ENCODE results near the gene G6PD. TPM values are rescaled to one million over a fixed set of nuclear protein-coding genes. Genes with fewer than 3 reads are reported as not detected.

Gene G6PD
- total and polyA plus RNA-seq, 2 experiments from 2014 or later = 7.7 to 30.7 TPM

DNA sequence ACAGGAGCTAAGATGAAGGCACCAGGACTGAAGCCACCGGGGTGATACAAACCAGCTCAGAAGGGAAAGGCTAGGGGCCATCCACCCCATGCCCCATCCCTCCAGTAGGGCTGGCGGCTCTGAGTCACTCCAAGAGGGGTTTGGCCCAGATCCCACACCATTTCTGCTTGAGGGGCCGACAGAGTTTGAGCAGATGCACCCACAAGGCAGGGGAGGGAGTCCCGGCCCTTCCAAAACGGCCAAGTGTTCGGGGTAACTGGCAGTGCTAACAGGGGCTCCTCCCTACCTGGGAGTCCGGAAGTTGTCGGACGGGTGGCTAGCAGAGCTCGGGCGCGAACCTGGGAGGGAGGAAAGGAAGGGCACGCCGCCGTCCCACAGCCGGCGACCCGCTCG is 56.6 kb downstream of the G6PD start:
- peak in 1 of 2 donors; percentile 61 for DNase-seq (ENCODE audit: low read depth in 1 of 2, low spot score in 1 of 2)

DNA sequence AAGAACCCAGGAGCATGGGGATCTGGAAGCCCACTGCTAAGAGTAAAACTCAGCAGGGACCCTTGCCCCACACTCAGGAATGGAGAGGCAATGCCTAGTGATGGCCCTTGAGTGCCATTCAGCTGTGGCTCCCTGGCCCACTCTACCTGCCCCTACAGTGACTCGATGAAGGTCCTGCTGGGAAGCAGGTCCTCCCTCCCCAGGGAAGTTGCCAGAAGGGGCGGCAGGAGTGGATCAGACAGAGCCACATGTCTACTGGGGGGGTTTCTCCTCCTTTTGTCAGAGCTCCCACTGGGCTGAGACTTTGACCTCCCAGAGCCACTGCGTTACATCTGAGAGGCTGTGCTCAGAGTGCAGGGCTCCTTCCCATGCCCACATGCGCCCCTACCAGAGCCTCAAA is 57.5 kb downstream of the G6PD start:
- Histone ChIP-seq H3K27me3 (no peaks in the 10 kb centered on the region), H3K36me3 (no peaks in the 10 kb centered on the region), H3K4me3 (no peak overlapping the region), H3K9me3 (ENCODE audit: low read depth) (no peaks in the 10 kb centered on the region), H3K4me1 (ENCODE audit: low read depth) (peaks cover 2% of the 10 kb centered on the region), H3K27ac (no peak overlapping the region)
- TF ChIP-seq, protein P1, sequence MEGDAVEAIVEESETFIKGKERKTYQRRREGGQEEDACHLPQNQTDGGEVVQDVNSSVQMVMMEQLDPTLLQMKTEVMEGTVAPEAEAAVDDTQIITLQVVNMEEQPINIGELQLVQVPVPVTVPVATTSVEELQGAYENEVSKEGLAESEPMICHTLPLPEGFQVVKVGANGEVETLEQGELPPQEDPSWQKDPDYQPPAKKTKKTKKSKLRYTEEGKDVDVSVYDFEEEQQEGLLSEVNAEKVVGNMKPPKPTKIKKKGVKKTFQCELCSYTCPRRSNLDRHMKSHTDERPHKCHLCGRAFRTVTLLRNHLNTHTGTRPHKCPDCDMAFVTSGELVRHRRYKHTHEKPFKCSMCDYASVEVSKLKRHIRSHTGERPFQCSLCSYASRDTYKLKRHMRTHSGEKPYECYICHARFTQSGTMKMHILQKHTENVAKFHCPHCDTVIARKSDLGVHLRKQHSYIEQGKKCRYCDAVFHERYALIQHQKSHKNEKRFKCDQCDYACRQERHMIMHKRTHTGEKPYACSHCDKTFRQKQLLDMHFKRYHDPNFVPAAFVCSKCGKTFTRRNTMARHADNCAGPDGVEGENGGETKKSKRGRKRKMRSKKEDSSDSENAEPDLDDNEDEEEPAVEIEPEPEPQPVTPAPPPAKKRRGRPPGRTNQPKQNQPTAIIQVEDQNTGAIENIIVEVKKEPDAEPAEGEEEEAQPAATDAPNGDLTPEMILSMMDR (IDR thresholded peaks at IDR 0.05; ENCODE audit: low read depth, low read length) = no peak
- DNase-seq (ENCODE audit: low read depth in 1 of 2, low spot score in 1 of 2) = no peak

More for the DNA sequence above, 56.6 kb downstream of the G6PD start:
- peak overlapping the region; percentile 55 for H3K4me3 ChIP-seq
- H3K9me3 ChIP-seq (ENCODE audit: low read depth) = no peaks in the 10 kb centered on the region
- peak overlapping the region; percentile 91 for H3K27ac ChIP-seq
- no peaks in the 10 kb centered on the region for H3K36me3 ChIP-seq
- peaks cover 2% of the 10 kb centered on the region for H3K4me1 ChIP-seq (ENCODE audit: low read depth)
- no peaks in the 10 kb centered on the region for H3K27me3 ChIP-seq
- TF ChIP-seq, protein P1 (IDR thresholded peaks at IDR 0.05; ENCODE audit: low read depth, low read length) = no peak

DNA sequence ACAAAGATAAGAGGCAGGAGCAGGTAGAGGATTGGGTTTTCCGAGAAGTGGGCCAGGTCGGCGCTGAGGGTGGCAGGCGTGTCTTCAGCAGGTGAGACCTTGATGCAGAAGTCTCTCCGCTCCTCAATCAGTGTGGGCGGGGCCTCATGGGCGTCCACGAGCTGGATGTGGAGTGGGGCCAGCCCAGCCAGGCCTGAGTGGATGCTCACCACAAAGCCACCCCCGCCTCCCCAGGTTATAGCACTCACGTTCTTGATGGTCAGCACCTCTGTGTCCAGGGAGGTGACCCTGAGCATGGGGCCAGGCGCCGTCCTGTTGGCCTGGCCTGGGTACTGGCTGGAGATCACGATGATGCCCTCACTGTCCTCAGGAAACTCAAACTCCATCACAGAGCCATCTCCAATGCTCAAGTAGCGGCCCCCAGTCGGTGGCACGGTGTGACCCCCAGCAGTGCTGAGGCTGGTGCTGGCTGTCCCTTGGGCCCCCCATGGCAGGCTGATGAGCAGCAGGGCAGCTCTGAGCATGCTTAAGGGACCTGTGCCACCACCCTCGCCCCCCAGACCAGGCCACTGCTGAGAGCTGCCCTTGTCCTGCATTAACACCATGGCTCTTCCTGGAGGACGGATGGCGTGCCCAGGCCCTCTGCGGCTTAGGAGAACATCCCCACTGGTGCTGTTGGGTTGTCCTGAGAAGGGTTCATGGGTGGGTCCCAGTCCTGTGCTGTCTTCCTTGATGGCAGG is 58.1 kb downstream of the G6PD start:
- no peak overlapping the region for H3K27ac ChIP-seq
- H3K9me3 ChIP-seq (ENCODE audit: low read depth) = no peaks in the 10 kb centered on the region
- TF ChIP-seq, protein P1 (IDR thresholded peaks at IDR 0.05; ENCODE audit: low read depth, low read length) = no peak
- no peaks in the 10 kb centered on the region for H3K36me3 ChIP-seq
- H3K27me3 ChIP-seq = no peaks in the 10 kb centered on the region
- H3K4me1 ChIP-seq (ENCODE audit: low read depth) = peaks cover 2% of the 10 kb centered on the region
- no peak overlapping the region for H3K4me3 ChIP-seq
- DNase-seq (ENCODE audit: low read depth in 1 of 2, low spot score in 1 of 2) = no peak

DNA sequence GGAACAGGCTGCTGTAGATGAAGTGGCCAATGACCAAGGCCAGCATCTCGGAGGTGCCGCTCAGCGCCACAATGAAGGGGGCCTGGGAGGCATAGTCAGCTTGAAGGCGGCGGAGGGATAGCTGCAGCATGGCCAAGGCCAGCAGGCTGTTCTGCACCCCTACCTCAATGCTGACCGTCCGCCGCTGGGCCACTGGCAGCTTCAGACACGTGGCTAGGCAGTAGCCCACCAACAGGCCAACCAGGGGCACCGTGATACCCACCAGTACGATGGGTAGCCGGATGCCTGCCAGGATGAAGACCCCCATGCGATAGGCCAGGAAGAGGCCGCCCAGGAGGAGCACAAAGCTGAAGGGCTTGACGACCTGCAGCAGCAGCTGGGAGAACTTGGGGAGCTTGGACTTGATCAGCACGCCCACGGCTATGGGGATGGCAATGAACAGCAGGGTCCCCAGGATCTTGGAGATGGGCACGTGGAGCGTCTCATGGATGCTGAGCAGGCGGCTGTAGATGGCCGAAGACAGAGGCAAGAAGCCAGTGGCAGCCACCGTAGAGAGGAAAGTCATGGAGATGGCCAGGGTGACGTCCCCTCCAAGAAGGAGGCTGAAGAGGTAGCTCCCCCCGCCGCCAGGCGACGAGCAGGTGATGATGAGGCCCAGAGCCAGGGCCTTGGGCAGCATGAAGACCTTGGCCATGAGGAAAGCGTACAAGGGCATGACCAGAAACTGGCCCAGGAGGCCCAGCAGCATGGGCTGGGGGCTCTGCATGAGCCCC is 58.9 kb downstream of the G6PD start:
- H3K27me3 ChIP-seq = no peaks in the 10 kb centered on the region
- TF ChIP-seq, protein P1 (IDR thresholded peaks at IDR 0.05; ENCODE audit: low read depth, low read length) = no peak

DNA sequence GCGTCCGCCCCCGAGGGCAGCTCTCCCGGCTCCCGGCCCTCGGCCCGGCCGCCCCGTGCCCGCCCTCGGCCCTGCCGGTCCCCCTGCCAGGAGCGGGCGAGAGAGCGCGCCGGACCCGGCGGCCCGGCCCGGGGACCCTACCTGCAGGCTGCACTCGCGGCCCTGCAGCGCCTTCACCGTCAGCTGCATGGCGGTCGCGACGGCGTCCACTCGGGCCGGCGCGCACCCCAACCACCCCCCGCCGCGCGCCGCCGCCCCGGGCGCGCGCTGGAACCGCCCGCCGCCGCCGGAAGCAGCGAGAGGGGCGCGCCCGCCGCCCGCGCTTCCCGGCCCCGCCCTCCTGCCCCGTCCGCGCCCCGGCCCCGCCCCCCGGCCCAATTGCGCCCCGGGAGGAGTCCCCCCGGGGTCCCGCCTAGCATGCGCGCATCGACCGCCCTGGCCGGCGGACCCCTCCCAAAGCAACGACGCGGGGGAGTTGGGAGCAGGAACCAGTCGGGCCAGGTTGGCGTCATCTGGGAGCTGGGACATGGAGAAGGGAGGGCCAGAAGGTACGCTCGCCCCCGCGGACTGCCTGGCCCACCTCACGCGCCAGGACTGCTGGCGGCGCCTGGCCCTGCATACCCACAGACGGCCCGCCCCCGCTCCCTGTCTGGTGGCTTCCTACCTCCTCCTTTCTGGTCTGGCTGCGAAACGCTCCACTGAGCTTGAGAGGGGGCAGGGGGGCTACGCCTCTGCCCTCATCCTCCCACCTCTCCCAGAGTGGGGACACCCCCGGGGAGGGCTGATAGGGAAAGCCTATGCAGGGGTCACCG is 60.0 kb downstream of the G6PD start, which contains the start of gene UBL4A:
Gene UBL4A, minus strand, starts transcription at position 220 of the 812 bp plus-strand sequence. Its CDS starts 31 bp downstream, at position 189.
- H3K4me1 ChIP-seq (ENCODE audit: low read depth) = peaks cover 2% of the 10 kb centered on the region
- no peaks in the 10 kb centered on the region for H3K36me3 ChIP-seq

More for the DNA sequence above, 58.9 kb downstream of the G6PD start:
- no peaks in the 10 kb centered on the region for H3K36me3 ChIP-seq
- no peak overlapping the region for H3K27ac ChIP-seq
- DNase-seq (ENCODE audit: low read depth in 1 of 2, low spot score in 1 of 2) = no peak
- peaks cover 2% of the 10 kb centered on the region for H3K4me1 ChIP-seq (ENCODE audit: low read depth)
- H3K4me3 ChIP-seq = no peak overlapping the region
- H3K9me3 ChIP-seq (ENCODE audit: low read depth) = no peaks in the 10 kb centered on the region

More for the DNA sequence above, 60.0 kb downstream of the G6PD start, which contains the start of gene UBL4A:
- H3K27ac ChIP-seq = peak within 1 kb of the TSS; percentile 34
- H3K9me3 ChIP-seq (ENCODE audit: low read depth) = no peaks in the 10 kb centered on the region
- H3K4me3 ChIP-seq = peak within 1 kb of the TSS; percentile 62
- peak; percentile 59 to 75 for DNase-seq (ENCODE audit: low read depth in 1 of 2, low spot score in 1 of 2)
- H3K27me3 ChIP-seq = no peaks in the 10 kb centered on the region
- TF ChIP-seq, protein P1 (IDR thresholded peaks at IDR 0.05; ENCODE audit: low read depth, low read length) = no peak

All from cardiac muscle cell (in vitro differentiated cells and primary cell).